NCI-H146 (cell line): ENCODE results near the gene SRD5A1.
A peak's percentile ranks its signal among the peaks of the same experiment; 100 is the strongest.
"Not testable (repeated sequence)": the region's sequence is repeated elsewhere in the genome, so short reads cannot be mapped to it uniquely, and the experiment has no call there.

Source experiments
- DNase-seq: peaks from one replicate; lab custom pipeline; 2025; lab: John Stamatoyannopoulos, UW

SRD5A1 gene

DNA sequence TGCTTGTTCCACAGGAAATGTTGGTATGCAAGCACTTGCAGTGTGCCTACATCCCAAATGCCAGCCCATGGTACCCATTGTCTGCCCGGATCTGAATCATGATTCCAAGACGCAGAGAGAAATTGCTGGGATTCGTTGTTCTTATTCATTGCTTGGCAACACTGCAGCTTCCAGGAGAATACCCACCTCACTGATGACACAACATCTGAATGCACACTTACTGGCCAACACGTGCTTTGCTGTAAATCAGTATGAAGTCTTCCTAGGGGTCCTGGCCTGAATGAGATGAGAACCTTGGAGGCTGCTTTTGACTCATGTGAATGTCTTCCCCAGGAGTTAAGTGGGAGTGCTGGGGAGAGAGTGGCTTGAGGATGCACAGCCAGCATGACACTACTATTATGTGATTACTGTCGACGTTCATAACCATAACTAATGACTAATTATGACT is 11.6 kb downstream of the SRD5A1 start:
- no peak for DNase-seq

DNA sequence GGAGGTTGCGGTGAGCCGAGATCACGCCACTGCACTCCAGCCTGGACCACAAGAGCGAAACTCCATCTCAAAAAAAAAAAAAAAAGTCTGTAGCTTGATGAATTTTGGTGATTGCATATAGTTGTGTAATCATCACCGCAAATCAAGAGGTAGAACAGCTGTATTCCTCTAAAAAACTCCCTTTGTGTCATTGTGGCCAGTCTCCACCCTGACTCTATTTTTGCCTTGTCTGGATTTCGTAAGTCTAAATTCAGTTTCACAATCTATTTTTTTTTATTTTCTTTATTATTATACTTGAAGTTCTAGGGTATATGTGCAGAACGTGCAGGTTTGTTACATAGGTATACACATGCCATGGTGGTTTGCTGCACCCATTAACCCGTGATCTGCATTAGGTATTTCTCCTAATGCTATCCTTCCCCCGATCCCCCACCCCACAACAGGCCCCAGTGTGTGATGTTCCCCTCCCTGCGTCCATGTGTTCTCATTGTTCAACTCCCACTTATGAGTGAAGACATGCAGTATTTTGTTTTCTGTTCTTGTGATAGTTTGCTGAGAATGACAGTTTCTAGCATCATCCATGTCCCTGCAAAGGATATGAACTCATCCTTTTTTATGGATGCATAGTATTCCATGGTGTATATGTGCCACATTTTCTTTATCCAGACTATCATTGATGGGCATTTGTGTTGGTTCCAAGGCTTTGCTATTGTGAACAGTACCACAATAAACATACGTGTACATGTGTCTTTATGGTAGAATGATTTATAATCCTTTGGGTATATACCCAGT is 12.5 kb downstream of the SRD5A1 start:
- not testable (repeated sequence) for DNase-seq

DNA sequence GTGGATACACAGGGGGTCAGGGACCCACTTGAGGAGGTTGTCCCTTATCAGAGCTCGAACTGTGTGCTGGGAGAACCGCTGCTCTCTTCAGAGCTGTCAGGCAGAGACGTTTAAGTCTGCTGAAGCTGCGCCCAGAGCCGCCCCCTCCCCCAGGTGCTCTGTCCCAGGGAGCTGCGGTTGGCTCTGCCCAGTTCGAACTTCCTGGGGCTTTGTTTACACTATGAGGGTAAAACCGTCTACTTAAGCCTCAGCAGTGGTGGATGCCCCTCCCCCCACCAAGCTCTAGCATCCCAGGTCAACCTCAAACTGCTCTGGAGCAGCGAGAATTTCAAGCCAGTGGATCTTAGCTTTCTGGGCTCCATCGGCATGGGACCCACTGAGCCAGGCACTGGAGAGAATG is 15.9 kb downstream of the SRD5A1 start:
- no peak for DNase-seq

DNA sequence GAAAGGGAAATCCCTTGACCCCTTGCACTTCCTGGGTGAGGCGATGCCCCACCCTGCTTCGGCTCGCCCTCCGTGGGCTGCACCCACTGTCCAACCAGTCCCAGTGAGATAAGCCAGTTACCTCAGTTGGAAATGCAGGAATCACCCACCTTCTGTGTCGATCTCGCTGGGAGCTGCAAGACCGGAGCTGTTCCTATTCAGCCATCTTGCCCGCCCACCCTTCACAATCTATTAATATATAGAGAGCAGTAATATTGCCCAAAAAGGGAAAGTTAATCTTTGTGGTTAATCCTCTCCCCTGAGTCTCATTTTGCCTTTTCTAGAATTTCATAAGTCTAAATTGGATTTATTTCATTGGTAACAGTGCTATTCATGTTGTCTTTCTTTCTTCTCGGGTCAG is 16.4 kb downstream of the SRD5A1 start:
- DNase-seq = no peak

DNA sequence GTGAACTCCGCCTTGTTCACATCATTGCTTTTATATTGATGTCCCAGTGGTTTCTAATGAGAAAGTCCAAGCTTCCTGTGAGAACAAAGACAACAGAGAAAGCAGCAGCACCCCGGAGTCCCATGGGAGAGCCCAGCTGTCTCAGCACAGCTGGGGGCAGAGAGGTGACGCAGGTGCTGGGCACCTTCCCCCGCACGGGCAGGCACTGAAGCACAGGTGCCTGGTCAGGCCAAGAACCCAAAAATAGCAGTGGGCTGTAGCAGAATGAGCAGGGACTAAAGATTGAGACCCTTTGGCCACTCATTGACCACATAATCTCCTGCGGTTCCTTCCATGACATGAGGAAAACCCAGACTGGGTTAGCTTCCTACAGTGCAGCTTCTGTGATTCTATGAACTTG is 18.8 kb downstream of the SRD5A1 start:
- DNase-seq = peak; percentile 82

DNA sequence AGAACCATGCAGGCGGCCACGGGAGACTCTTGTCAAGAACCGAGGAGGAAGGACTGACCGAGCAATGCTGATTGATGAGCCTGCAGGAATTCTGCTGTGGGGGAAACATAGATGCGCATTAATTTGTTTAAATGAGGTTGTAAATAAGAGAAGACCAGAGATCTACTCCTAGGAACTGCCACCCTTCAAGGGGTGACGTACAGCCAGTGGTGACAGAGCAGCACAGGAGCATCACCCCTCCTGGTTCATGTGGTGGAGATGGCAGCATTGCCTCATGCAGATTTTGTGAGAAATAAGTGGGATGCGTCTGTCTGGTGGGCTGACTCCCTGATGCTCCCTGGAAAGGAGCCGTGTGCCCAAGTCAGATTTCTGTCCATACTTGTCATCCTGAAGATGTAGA is 22.2 kb downstream of the SRD5A1 start:
- DNase-seq = no peak

DNA sequence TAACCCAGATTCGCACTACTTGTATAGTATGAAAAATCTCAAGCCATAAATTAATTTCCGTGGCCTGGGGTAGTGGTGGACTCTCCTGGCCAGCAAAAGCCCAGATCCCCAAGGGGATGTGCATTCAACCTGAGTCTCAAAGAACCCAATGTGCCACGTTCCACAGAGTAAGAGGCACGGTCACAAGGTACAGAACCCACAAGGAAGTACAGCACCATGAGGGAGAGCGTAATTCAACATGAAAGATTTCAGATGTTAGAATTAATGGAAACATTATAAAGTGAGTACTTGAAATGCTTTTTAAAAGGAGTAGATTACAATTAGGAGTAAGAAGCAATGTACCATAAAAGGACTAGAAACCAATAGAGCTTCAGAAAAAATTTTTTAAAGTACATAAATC is 23.4 kb downstream of the SRD5A1 start:
- DNase-seq = no peak

DNA sequence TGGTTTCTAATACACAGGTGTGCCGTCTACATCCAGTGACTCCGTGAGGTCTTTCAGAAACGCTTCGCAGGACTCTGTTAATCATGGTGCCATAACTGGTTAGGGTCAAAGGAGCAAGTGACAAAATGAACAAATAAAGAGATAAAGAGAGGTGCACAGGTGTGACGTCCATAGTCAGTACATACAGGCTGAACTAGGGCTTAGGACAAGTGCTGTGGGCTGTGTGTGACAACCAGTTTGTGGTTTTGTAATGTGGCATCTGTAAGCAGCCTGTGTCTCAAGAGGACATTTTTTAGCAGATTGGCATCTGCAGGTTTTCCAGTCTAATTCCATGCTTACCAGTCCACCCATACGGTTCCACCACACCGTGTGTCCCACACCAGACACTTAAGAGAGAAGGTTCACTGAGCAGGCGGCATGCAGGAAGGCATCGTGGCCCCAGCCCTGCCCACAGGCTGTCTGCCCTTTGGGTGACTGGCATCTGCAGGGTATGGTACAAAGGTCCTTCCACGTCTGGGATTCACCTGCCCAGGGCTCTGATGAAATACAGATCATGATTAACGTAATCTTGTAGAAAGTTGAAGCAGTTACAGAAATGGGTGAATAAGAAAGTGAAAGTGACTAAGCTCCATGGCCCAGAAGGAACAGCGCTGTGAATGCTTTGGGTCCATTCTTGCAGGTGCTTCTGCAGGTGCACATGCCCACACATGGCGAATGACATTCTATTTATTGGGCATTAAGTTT is 26.9 kb downstream of the SRD5A1 start:
- no peak for DNase-seq

DNA sequence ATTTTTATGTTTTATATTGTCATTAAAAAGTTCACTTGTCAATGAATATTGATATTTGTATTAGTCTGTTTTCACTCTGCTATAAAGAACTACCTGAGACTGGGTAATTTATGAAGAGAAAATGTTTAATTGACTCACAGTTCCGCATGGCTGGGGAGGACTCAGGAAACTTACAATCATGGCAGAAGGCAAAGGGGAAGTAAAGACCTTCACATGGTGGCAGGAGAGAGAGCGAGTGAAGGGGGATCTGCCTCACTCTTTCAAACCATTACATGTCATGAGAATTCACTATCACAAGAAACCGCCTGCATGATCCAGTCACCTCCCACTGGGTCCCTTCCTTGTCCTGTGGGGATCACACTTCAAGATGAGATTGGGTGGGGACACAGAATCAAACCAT is 27.4 kb downstream of the SRD5A1 start:
- DNase-seq = no peak

DNA sequence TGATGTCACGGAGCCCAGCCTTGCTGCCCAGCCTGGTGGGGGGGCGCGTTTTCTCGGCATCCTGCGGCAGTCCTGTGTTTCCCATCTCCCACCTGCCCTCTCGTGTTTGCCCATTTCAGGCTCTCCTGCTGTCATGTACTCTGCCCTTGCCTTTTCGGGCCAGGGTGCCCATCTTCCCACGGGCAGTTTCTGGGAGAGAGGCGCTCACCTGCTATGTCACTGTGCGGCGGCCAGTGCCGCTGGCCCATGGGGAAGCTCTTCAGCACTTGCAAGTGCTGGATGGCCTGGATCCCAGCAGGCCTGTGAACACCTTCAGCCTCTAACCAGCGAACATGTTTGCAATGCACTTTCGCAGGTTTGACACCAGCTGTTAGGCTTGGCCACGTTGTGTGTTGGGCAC is 33.5 kb downstream of the SRD5A1 start:
- DNase-seq = no peak

DNA sequence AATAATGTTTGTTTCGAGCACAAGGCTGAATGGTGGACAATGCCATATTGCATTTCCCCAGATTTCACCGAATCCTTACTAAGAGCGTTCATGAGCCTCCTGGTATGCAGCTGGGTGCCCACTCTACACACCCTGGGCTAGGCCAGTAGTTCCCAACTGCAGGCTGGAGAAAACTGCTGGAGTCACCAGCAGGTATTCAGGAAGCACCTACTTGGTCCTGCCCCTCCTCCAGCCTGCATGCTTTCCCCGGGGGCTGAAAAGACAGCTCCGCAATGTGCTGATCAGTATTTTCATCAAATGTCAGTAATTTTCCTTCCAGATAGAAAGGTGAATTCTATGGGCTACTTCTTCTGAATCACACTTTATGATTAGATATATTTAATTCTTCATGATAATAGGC is 34.4 kb downstream of the SRD5A1 start:
- DNase-seq = no peak

DNA sequence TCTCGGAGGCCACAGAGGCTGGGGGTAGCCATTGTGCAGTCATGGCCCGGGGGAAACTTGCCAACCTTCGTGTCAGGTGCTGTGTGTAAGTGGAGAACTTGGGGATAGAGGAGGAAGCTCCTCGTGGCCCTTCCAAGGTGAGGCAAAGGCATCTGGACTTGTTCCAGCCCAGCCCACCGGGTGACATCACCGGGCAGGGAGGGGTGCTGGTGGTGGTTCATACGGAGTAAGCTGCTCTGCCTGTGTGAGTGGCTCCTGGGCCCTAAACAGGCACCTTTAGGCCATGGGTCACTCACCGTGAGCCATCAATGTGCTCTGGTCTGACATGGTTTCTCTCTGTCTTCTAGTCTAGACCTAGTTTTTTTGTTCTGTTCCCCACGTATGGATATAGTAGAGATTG is 35.5 kb downstream of the SRD5A1 start:
- DNase-seq = not testable (repeated sequence)

DNA sequence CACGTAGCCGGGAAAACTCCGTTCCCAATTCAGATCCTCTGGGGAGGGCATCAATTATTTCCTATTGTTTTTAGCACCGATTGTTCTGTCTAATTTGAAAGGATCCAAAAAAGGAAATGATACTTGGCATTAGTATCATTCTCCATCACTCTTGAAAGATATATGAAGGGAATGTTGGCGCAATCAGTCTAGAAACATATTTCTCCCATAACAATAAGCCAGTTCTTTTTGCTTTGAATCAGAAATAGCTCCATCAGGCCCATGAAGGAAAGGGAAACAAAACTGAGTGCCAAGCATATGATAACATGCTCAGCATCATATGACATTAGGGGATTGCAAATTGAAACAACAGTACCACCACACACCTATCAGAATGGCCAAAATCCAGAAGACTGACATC is 39.8 kb downstream of the SRD5A1 start:
- DNase-seq = no peak

DNA sequence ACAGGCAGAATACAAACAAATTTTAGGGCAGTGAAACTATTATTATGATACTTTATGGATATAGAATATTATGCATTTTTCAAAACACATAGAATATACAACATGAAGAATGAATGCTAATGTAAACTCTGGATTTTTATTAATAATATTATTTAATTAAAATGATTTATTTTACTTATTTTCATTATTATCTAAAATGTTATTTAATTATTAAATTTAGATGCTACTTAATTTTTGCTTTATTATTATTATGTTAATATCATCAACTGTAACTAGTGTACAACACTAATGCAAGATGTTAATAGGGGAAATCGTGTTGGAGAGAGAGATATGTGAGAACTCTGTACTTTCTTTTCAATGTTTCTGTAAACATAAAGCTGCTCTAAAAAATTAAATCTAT is 40.7 kb downstream of the SRD5A1 start:
- DNase-seq = no peak

DNA sequence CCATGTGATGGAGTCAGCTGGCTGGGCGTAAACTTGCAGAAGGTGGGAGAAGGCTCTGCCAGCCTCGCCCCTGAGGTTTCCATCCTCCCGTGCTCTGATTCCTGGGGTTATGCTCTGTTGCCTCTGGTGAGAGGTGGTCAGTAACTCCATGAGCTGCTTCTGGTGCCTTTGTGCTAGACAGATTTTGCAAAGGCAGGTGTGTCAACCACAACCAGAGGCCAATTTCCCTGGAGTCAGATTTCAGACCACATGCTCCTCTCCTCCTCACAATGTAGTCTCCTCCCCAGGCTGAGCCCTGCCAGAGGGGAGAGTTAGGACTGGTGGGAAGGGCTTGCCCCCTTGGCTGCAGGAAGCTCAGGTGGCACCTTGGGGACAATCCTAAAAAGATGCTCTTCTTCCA is 41.2 kb downstream of the SRD5A1 start:
- DNase-seq = peak; percentile 63

DNA sequence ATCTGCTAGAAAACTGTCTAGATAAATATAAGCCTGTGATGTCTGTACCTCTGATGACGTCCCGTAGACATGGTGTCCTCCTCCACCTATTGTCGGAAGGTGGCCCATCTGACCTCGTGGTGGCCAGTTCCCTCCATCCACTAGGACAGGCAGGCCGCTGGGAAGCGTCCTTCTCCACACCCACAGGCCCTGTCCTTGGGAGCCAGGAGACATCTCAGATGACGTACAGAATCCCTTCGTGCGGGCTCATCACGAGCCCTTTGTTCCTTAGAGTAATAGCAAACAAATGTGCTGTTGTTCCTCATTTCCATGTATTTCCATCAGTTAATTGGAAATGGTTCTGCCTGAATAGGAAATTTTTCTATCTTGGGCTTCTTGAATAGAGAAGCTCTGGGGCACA is 41.6 kb downstream of the SRD5A1 start:
- DNase-seq = no peak

DNA sequence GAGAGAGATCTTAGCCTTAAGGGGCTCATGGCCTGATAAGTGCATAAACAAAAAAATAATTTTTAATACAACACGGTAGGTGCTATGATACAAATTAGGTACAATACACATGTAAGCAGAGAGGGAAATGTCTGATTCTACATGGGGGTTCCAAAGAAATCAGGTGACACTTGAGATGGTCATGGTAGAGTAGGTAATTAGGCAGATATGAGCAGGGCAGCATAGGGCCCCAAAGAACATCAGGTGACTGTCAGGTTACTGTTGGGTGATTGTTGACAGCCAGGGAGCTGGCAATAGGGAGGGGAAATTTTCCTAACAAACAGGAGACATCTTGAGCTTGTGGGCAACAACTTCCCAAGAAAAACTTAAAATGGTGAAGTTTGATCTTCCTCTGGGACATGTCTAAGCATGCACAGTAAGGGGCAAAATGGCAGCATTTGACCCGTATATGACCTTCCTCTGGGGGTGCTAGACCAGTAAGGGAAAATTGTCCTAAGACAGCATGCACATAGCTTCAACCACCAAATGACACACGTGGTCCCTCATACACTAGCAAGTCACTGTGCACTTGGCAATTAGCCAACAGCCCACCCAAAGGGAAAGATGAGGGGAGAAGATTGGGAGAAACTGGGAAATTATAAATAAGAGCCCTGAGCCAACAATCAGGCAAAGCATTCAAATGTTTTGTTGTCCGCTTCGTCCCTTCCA is 42.7 kb downstream of the SRD5A1 start:
- no peak for DNase-seq

DNA sequence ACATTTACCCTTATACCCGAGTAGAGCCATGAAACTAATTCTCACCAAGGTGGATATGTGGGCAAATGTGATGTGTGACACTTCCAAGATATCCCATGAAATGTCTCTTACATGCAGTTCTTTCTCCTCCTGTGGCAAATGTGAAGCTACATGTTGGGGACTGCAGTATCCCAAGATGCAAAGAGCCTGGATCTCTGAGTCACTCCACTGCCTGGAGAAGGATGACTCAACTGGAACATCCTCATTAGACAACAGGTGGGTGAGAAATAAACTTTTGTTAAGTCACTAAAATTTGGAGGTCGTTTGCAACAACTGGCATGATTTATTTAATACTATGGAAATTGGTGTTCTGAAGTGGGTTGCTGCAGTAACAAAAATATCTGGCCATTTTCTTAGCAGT is 43.5 kb downstream of the SRD5A1 start:
- DNase-seq = no peak

DNA sequence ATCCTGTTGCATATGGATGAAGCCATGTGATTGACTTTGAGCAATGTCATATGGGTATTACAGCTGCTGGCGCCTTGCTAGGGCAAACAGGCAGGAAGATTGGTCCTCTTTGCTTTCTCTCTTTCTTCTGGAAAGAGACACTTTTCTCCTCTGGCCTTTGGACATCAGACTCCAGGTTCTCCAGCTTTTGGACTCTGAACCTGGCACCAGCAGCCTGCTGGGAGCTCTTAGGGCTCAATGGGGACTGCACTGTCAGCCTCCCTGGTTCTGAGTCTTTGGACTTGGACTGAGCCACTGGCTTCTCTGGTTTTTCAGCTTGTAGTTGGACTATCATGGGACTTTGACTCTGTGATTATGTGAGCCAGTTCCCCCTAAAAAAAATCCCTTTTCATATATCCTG is 45.1 kb downstream of the SRD5A1 start:
- no peak for DNase-seq

DNA sequence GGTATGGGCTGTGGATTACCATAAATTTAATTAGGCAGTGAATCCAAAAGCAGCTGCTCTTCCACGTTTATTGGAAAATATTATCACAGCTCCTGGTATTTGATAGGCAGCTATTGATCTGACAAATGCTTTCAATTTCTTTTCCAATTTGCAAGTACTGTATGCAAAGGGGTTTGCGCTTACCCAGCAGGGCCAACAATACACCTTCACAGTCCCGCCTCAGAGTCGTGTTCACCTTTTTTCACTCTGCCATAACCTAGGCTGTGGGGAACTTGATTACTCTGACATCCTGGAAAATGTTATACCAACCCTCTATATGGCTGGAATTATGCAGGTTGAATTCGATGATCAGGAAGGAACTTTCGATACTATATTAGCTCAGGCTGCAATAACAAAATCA is 47.7 kb downstream of the SRD5A1 start:
- no peak for DNase-seq

DNA sequence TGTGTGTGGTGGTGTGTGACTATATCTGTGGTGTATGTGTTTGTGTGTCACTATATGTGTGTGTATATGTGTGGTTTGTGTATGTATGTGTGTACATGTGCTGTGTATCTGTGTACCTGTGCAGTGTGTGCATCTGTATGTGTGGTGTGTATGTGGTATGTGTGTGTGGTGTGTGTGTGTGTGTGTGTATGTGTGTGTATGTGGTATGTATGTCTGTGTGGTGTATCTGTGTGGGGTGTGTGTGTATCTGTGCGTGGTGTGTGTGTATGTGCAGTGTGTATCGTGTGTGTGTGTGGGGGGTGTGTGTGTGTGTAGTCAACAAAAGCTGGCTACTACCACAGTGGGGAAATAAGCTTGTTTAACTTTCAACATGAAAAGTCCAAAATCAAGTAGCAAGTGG is 48.4 kb downstream of the SRD5A1 start:
- no peak for DNase-seq

DNA sequence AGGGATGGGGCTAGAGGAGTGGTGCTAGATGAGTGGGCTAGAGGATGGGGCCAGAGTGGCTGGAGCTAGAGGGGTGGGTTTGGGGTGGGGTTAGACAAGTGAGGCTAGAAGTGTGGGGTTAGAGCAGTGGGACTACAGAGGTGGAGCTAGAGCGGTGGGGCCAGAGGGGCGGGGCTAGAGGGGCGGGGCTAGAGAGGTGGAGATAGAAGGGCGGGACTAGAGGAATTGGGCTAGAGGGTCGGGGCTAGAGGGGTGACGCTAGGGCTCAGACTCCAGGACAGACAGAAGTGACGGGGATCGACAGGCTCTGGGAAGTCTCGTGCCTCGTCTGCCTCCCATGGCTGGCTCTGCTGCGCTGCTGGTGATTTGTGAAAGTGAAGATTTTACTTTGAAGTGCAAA is 49.0 kb downstream of the SRD5A1 start:
- DNase-seq = no peak

DNA sequence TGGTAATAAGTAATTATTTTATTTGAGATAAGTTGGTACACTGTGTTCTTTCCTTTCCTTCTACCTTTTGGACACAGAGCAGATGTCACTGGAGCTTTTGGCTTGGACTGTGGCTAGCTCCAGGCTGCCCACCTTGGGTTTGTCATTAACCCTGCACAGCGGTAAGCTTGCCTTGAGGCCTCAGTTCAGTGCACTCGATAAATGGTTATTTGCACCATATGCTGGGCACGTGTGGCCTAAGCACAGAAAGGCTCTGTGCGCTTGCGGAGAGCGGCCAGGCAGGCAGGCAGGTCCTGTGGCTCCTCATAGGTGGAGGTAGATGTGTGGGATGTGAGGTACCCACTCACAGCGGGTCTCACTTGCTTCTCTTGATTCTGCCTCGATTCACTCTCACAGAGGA is 50.0 kb downstream of the SRD5A1 start:
- DNase-seq = no peak
